Measurements from ENCODE around the gene NAV2.

NAV2 gene

GRCh38 chr11:19747634-19748033 lies 35.0 kb downstream of the NAV2 start:
- DNase-seq: no peak

GRCh38 chr11:19751055-19751454 lies 38.4 kb downstream of the NAV2 start:
- no peak for DNase-seq

DNA sequence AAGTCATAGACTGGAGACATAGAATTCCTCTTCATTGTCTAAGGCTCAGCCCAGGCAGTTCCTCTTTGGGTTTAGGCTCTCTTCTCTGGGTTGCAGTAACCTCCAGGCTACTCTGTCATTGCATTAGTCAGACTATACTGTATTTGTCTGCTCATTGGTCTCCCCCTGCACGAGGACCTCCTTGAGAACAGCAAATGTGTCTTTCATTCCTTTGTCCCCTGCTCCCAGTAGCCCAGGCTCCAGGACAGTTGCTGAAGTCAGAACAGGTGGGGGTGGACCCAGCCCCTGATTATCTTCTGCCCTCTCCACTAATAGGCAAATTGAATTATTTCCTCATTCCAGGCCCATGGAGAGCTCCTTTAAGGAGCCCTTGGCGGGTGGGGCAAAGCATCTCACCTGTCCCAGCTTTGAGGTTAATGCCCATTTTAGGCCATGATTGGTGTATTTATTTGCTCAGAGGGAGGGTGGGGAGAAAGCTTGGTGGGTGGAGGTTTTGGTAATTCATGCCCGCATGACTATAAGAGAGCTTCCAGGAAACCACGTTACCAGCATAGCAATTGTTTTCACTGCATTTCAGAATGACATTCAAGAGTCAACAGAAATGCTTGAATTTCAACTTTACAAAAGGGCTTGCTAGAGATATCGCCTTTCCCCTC lies 40.9 kb downstream of the NAV2 start:
- no peak for DNase-seq

DNA sequence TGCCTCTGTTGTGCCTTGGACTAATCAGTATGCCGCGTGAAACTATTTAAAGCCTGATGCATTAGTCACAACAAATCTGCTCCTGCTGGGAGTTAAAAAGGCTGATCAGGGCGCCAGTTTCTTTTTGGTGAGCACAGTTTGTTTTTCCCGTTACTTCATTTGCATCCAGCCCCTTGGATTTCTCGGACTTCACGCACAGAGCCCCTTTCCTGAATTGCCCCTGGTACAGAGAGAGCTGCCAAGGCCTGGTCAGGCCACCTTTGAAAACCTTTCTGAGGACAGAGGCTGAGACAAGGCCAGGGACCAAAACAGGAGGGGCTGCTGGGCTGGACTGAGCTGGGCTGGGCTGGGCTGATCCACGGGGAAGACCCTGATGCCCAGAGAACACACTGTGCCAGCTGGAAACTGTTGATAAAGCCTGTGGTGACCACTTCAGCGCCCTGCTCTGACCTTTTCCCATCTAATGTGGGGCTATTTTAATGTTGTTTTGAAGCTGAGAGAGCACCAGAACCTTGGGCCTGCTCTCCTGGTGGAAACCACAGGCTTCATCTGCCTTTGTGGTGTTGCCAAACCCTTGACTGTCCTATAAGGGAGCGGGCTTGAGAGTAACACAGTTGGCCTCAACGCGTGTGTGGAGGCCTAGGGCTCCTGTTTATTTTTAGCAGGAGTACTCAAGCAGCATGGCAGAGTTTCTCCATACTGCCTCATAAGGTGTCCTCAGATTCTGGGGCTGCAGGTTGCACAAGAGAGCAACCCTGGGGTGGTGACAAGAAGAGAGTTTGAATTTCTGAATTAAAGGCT lies 44.2 kb downstream of the NAV2 start:
- DNase-seq: no peak

GRCh38 chr11:19759389-19759788 lies 46.8 kb downstream of the NAV2 start:
- no peak for DNase-seq

GRCh38 chr11:19762266-19762665 lies 49.6 kb downstream of the NAV2 start:
- DNase-seq: no peak

- no peak for DNase-seq
Observed at GRCh38 chr11:19763330-19763729, 50.7 kb downstream of the NAV2 start.

GRCh38 chr11:19766206-19766605 lies 53.6 kb downstream of the NAV2 start:
- DNase-seq: no peak

DNA sequence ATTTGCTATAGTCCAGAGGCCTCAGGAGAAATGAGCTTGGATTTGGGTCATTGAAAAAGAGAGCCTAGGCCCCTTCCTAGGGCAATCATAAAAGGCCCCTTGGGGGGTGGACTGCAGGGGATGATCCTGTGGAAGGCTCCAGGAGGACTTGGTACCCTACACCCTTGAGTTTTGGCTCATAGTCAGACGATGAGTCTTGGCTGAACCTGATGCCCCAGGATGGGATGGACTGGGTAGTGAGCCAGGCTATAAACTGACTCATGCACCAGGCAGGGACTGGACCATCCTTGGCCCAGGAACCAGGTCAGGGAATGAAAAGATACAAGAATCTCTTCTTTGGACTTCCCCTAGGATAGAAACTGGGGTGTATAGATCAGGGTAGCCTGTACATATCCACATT lies 54.2 kb downstream of the NAV2 start:
- no peak for DNase-seq

DNA sequence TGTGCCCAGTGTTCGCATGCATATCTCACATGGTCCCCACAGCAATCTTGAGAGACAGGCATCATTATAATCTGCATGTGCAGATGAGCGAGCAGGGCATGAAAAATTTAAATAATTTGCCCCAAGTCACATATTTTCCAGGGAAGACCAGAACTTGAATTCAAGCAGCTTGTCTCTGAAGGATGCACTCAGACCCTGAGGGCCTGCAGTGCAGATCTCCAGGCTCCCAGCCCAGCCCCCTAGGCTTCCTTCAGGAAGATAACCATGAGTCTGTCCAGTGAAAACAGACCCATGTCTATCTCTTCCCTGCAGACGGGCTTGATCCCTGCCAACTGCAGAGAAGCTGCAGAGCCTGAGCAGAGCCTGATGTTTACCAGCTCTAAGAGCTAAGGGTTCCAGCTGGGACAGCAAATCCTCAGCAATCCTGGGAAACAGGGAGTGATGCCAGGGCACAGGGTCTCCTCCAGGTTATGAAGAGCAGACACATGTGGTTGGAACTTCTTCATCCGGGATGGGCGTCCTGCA lies 55.1 kb downstream of the NAV2 start:
- DNase-seq: no peak

DNA sequence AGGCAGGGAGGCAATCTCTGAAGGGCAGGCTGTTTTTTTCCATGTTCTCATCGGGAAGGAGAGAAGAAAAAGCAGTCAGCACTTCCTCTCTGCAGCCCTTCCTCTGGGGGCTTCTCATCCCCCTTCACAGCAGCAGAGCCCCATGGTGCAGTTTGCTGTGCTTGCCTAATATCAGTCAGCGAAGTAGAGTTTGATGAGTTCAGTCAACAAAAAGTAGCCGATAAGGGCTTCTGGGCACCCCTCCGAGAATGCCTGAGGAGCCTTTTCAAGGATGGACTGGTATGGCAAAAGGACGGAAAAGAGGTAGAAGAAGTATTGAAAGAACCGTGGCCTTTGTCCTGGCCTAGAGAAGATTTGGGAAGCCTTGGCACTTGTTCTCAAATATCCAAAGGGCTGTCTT lies 55.6 kb downstream of the NAV2 start:
- no peak for DNase-seq

- no peak for DNase-seq
Observed at GRCh38 chr11:19768815-19769214, 56.2 kb downstream of the NAV2 start.

GRCh38 chr11:19769820-19770219 lies 57.2 kb downstream of the NAV2 start:
- no peak for DNase-seq

DNA sequence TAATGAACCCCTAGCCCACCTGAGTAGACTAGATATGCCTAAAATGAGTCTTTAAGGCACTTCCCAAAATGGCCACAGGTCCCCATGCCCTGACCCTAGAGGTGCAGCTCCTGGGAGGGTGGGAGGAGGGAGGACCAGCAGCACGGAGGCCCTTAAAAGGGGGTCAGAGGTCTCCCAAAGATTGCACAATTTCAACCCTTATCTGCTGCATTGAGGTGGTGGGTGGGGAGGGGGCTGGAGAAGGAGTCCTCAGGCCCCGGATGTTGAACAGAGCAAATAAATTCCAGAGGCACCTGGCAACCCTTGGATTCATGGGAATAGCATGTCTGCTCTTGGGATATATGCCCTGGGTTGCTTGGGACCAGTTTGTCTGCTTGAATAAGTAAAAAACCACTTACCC lies 57.6 kb downstream of the NAV2 start:
- no peak for DNase-seq

GRCh38 chr11:19771463-19771862 lies 58.8 kb downstream of the NAV2 start:
- no peak for DNase-seq

GRCh38 chr11:19772480-19772879 lies 59.8 kb downstream of the NAV2 start:
- no peak for DNase-seq

DNA sequence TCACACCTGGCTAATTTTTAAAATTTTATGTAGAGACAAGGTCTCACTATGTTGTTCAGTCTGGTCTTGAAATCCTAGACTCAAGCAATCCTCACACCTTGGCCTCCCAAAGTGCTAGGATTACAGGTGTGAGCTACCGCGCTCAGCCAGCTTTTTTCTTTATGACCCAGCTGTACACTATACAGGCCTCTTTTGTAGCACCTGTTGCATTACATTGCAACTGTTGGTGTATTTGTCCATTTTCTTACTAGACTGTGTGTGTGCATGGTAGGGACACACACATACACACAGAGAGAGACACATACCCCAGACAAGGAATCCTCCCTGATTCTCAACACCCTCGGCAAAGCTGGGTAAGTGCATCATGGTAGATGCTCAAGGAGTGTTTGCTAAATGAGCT lies 61.7 kb downstream of the NAV2 start:
- DNase-seq: no peak

DNA sequence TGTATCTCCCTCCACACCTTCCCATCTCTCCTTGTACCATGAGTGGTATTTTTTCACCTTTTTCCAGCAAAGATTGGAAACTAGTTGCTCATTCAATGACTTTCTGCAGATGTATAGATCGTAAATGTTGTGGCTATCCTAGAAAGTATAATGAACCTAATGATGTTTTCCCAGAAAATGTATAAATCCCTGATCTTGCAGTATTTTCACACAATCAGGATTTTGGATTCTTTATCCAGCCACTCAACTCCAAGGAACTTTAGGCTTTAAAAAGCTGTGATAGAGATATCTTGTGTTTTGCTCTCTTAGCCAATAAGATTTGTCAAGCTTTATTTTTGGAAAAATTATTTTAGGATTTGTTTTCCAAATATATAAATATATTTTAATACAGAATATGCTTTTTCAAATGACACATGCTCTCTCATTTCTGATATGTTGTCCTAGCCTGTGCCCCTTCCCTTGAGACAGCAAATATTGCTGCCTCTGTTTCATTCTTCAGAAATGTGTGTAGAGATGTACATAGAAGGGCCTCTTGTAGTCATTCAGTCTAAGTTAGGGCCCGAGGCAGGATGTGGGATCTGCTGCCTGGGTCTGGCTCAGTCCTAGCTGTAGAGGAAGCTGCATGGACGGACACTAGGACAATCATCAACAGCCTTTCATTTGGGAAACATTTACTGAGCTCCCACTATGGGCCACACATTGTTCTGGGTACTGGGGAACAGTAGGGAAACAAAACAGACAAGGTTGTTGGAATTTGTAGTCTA lies 62.4 kb downstream of the NAV2 start:
- DNase-seq: no peak

GRCh38 chr11:19775622-19776021 lies 63.0 kb downstream of the NAV2 start:
- DNase-seq: no peak

GRCh38 chr11:19777039-19777376 lies 64.4 kb downstream of the NAV2 start:
- no peak for DNase-seq

DNA sequence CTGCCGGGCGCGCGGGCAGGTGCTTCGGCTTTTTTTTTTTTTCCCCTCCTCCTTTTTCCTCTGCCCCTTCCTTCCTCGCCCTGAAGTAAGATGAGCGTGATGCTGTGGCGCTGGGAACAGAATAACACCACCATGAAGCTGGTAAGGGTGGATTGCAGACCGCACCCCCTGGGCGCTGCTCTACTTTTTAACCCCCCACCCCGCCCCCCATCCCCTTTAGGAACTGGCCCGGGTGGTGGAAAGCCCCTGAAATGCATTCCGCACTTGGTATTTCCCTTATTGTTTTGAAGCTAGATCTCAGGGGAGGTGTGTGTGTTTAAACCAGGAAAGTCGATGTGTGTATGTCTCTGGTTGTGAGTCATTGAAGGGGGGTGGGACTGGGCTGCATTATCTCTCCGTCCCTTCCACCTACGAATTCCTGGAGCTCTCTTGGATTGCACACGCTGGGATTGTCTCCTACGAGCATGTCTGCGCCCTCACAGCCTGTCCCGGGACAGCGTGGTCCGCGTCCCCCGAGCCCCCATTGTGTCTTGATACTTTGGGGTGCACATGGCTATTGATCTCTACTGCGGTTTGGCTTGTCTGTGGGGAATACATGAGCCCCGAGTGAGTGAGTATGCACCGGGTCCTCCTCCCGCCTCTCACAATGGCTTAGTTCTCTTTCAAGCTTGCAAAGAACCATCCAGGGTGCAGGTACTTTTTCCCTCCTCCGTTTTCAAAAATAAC lies 64.9 kb downstream of the NAV2 start:
- DNase-seq: no peak

- DNase-seq: no peak
Observed at GRCh38 chr11:19779740-19780139, 67.1 kb downstream of the NAV2 start.

DNA sequence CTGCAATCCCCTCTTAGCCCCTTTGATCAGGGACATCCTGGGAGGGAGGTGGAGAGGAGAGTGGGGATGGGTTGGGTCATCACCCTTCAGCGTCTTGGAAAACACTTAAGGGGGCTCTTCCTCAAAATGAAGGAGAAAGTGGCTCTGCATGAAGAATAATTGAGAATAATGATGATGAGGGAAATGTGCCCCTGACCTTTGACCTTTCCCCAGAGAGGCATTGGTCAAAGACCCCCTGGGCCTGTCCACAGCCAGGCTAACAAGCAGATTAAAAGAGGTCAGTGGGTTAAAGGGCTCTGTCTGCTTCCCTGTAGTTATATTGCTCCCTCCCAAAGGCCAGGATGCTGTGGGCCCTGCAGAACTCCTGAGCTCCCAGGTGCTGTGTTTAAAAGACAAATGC lies 68.7 kb downstream of the NAV2 start:
- no peak for DNase-seq
